Stimulated activated naive CD8-positive, alpha-beta T cell treated with anti-CD3 and anti-CD28 coated beads, Interleukin-15, Interleukin-2, amounts not matched to agents 100 ng/mL and 50 ng/mL, for 24 hours (primary cell): Measurements from ENCODE around the gene TBL2.
"Not testable (repeated sequence)": the region's sequence is repeated elsewhere in the genome, so short reads cannot be mapped to it uniquely, and the experiment has no call there.

Source experiments
- H3K27ac Mint-ChIP-seq: one replicate; pipeline ENCODE4 v1.8.0; 2021; ENCODE audit warnings: mild to moderate bottlenecking, mixed read lengths
- H3K27me3 Mint-ChIP-seq: one replicate; pipeline ENCODE4 v1.8.0; 2021; ENCODE audit warnings: mixed read lengths
- H3K36me3 Mint-ChIP-seq: one replicate; pipeline ENCODE4 v1.8.0; 2021; ENCODE audit warnings: low read depth, mixed read lengths
- H3K4me1 Mint-ChIP-seq: one replicate; pipeline ENCODE4 v1.8.0; 2021; ENCODE audit warnings: low read depth, mixed read lengths
- H3K4me3 Mint-ChIP-seq: one replicate; pipeline ENCODE4 v1.8.0; 2021; ENCODE audit warnings: mild to moderate bottlenecking, mixed read lengths
- H3K9me3 Mint-ChIP-seq: one replicate; pipeline ENCODE4 v1.8.0; 2021; ENCODE audit warnings: mixed read lengths

Gene TBL2, protein sequence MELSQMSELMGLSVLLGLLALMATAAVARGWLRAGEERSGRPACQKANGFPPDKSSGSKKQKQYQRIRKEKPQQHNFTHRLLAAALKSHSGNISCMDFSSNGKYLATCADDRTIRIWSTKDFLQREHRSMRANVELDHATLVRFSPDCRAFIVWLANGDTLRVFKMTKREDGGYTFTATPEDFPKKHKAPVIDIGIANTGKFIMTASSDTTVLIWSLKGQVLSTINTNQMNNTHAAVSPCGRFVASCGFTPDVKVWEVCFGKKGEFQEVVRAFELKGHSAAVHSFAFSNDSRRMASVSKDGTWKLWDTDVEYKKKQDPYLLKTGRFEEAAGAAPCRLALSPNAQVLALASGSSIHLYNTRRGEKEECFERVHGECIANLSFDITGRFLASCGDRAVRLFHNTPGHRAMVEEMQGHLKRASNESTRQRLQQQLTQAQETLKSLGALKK

GRCh38 chr7:73578342-73579128 lies at the start of gene TBL2:
Gene TBL2, minus strand, starts transcription at chr7:73578579. Its CDS starts 30 bp downstream, at chr7:73578549.
- Mint-ChIP-seq H3K27ac (peak within 1 kb of the TSS; percentile 99), H3K36me3 (peaks cover 14% of the 10 kb centered on the region), H3K4me3 (peak within 1 kb of the TSS; percentile 94), H3K9me3 (no peaks in the 10 kb centered on the region), H3K4me1 (peaks cover 30% of the 10 kb centered on the region), H3K27me3 (no peaks in the 10 kb centered on the region)

GRCh38 chr7:73626814-73627213 lies 48.4 kb upstream of the TBL2 start:
- no peaks in the 10 kb centered on the region for H3K36me3 Mint-ChIP-seq
- H3K4me3 Mint-ChIP-seq: no peak overlapping the region
- peaks cover 51% of the 10 kb centered on the region for H3K27me3 Mint-ChIP-seq
- H3K4me1 Mint-ChIP-seq: peaks cover 10% of the 10 kb centered on the region
- no peaks in the 10 kb centered on the region for H3K9me3 Mint-ChIP-seq
- no peak overlapping the region for H3K27ac Mint-ChIP-seq

GRCh38 chr7:73625276-73625675 lies 46.9 kb upstream of the TBL2 start:
- Mint-ChIP-seq H3K36me3 (no peaks in the 10 kb centered on the region), H3K27me3 (peaks cover 54% of the 10 kb centered on the region), H3K4me3 (no peak overlapping the region), H3K27ac (no peak overlapping the region), H3K4me1 (peaks cover 10% of the 10 kb centered on the region), H3K9me3 (no peaks in the 10 kb centered on the region)

- Mint-ChIP-seq H3K27ac (no peak overlapping the region), H3K27me3 (peaks cover 60% of the 10 kb centered on the region), H3K4me3 (no peak overlapping the region), H3K36me3 (no peaks in the 10 kb centered on the region), H3K4me1 (peaks cover 10% of the 10 kb centered on the region), H3K9me3 (no peaks in the 10 kb centered on the region)
Observed at GRCh38 chr7:73624669-73625001, 46.3 kb upstream of the TBL2 start.

DNA sequence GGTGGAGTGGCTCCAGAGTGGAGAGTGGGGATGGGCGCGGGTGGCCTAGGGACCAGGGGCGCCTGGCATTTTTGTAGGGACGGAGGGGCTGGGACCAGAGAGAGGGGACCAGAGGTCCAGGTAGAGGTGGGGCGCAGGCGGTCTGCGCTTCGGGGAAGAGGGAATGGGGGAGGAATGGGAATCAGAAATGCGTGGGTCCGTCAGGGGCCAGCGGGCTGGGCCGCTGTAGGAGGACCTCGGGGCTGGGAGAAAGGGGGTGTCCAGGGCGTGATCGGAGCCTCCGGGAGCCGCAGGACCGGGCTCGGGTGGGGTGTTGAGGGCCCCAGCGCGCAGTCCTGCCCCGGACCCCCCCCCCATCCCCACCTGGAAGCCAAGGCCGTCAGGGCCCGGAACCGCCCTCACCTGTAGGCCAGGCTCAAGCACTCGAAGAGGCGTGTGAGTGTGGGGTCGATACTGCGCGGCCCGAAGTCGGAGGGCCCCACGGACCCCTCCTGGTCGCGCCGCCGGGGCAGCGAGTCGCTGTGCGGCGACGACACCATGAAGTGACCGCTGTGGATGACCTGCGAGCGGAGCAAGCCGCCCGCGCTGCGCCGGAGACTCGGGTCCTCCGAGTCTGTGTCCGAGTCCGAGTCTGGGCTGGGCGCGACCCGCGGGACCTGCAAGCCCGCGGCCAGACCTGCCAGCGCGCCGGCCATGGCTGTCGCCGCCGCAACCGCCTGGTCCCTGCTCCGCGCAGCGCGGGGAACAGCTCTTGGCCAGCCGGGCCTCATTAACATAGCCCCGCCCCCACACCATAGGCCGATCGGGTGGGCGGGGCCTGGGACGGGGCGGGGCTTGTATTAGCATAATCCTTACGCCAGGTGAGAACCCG lies 45.7 kb upstream of the TBL2 start, which contains the start of gene MLXIPL:
TSS of gene MLXIPL (minus strand) at position 725 of the 871 bp plus-strand sequence. CDS start at position 695, 30 bp downstream.
- H3K36me3 Mint-ChIP-seq: no peaks in the 10 kb centered on the region
- H3K27ac Mint-ChIP-seq: no peak within 1 kb of the TSS
- H3K4me3 Mint-ChIP-seq: no peak within 1 kb of the TSS
- H3K9me3 Mint-ChIP-seq: no peaks in the 10 kb centered on the region
- peaks cover 57% of the 10 kb centered on the region for H3K27me3 Mint-ChIP-seq
- peaks cover 10% of the 10 kb centered on the region for H3K4me1 Mint-ChIP-seq

DNA sequence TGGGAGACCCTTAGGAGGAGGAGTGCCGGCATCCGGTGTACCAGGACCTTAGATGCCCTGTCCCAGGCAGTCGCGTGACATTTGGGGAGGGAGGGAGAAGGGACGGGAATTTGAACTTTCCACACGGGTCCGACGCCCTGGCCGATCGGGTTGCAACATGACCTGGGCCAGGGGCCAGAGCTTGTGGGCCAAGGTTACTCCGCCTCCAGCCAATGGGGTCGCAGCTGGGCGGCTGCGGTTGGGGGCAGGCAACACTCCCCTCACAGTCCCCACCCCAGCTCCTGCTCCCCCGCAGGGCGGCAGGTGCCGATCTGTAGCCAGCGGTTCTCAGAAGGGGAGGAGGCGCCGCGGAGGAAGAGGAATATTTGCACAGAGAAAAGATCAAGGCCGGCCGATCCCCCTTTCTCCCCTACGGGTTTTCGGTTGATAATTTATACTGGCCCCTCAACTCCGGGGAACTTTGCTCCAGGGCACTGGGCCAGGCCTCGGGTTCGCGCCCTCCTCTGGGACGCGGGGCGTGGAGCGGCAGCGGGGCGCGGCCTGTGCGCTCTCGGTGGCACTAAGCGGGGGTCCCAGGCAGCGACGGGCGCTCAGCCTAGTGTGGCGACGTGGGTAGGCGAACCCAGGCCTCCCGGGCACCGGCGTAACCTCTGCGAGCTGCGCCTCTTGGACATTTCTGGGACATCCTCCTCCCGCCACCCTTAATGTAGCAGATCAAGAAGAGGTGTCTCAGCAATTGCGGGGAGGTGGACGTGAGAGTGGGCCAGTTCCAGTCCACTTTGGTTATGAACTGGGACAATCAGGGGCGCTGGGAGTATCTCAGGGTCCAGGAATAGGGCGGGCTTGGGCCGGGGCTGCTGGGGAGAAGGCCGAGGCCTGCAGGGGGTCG lies 44.8 kb upstream of the TBL2 start:
- H3K36me3 Mint-ChIP-seq: no peaks in the 10 kb centered on the region
- H3K4me3 Mint-ChIP-seq: no peak overlapping the region
- no peaks in the 10 kb centered on the region for H3K9me3 Mint-ChIP-seq
- H3K4me1 Mint-ChIP-seq: peaks cover 10% of the 10 kb centered on the region
- peaks cover 52% of the 10 kb centered on the region for H3K27me3 Mint-ChIP-seq
- no peak overlapping the region for H3K27ac Mint-ChIP-seq

DNA sequence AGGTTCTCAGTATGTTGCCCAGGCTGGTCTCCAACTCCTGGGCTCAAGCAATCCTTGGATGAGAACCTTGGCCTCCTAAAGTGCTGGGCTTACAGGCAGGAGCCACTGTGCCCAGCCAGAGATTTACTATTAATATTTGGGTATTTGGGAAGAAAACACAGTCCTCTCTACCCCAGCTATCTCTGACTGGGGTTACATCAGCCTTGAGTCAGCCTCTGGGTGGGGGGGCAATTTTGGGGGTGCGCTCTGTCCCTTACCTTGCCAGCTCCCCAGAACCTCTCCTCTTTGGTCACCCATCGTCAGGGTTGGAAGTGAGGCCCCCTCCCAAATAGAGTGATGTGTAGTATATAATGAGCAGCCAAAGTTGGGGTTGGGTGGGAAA lies 44.1 kb upstream of the TBL2 start:
- H3K27me3 Mint-ChIP-seq: peaks cover 45% of the 10 kb centered on the region
- peaks cover 10% of the 10 kb centered on the region for H3K4me1 Mint-ChIP-seq
- no peak overlapping the region for H3K4me3 Mint-ChIP-seq
- no peak overlapping the region for H3K27ac Mint-ChIP-seq
- H3K9me3 Mint-ChIP-seq: no peaks in the 10 kb centered on the region
- no peaks in the 10 kb centered on the region for H3K36me3 Mint-ChIP-seq

DNA sequence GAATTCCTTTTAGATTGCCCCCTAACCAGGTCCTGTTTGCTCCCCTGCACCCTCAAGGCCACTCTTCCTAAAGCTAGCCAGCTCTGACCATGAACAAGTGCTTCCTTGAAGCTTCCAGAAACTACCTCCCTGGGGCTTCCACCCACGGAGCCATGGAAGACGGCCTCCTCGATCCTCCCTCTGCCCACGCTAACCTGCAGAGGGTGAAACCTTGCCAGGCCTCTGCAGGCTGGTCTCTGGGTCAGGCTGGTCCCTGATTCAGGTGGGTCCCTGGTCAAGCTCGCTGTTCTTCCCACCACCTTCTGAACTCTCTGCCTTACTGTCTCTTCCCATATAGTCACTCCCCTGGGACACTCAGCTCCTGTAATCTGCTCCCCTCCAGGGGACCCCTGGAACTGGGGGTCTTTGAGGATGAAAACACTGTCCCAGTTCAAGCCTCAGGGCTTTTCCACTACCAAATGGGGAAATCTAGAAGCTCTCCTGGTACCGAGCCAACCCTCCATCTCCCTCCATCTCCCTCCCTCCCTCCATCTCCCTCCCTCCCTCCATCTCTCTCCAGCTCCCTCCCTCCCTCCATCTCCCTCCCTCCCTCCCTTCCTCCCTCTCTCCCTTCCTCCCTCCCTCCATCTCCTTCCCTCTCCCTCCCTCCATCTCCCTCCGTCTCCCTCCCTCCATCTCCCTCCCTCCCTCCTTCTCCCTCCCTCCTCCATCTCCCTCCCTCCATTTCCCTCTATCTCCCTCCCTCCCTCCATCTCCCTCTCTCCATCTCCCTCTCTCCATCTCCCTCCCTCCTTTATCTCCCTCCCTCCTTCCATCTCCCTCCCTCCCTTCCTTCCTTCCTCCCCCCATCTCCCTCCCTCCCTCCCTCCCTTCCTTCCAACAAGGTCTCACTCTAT lies 43.0 kb upstream of the TBL2 start:
- Mint-ChIP-seq H3K27me3 (peaks cover 43% of the 10 kb centered on the region), H3K9me3 (no peaks in the 10 kb centered on the region), H3K36me3 (no peaks in the 10 kb centered on the region)

DNA sequence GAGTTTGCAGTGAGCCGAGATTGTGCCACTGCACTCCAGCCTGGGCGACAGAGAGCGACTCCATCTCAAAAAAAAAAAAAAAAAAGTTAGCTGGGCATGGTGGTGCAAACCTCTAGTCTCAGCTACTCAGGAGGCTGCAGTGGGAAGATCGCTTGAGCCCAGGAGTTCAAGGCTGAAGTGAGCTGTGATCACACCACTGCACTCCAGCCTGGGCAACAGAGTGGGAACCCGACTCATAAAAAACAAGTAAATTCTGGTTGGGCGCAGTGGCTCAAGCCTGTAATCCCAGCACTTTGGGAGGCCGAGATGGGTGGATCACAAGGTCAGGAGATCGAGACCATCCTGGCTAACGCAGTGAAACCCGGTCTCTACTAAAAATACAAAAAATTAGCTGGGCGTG lies 41.0 kb upstream of the TBL2 start:
- H3K4me3 Mint-ChIP-seq, H3K36me3 Mint-ChIP-seq, H3K27ac Mint-ChIP-seq, H3K9me3 Mint-ChIP-seq: not testable (repeated sequence)
- peaks cover 10% of the 10 kb centered on the region for H3K4me1 Mint-ChIP-seq
- peaks cover 31% of the 10 kb centered on the region for H3K27me3 Mint-ChIP-seq

More for the DNA sequence above, 43.0 kb upstream of the TBL2 start:
- Mint-ChIP-seq H3K4me3 (no peak overlapping the region), H3K27ac (no peak overlapping the region), H3K4me1 (peaks cover 10% of the 10 kb centered on the region)

- peaks cover 7% of the 10 kb centered on the region for H3K4me1 Mint-ChIP-seq
- no peak overlapping the region for H3K27ac Mint-ChIP-seq
- no peaks in the 10 kb centered on the region for H3K9me3 Mint-ChIP-seq
- peaks cover 37% of the 10 kb centered on the region for H3K27me3 Mint-ChIP-seq
- no peaks in the 10 kb centered on the region for H3K36me3 Mint-ChIP-seq
- no peak overlapping the region for H3K4me3 Mint-ChIP-seq
Observed at GRCh38 chr7:73618538-73618937, 40.2 kb upstream of the TBL2 start.

- H3K36me3 Mint-ChIP-seq, H3K4me1 Mint-ChIP-seq, H3K9me3 Mint-ChIP-seq, H3K4me3 Mint-ChIP-seq, H3K27ac Mint-ChIP-seq: not testable (repeated sequence)
- H3K27me3 Mint-ChIP-seq: peaks cover 36% of the 10 kb centered on the region
Observed at GRCh38 chr7:73617520-73617919, 39.1 kb upstream of the TBL2 start.

- no peaks in the 10 kb centered on the region for H3K4me1 Mint-ChIP-seq
- H3K36me3 Mint-ChIP-seq: no peaks in the 10 kb centered on the region
- H3K9me3 Mint-ChIP-seq: no peaks in the 10 kb centered on the region
- H3K27ac Mint-ChIP-seq: no peak overlapping the region
- no peak overlapping the region for H3K4me3 Mint-ChIP-seq
- peaks cover 37% of the 10 kb centered on the region for H3K27me3 Mint-ChIP-seq
Observed at GRCh38 chr7:73615886-73616285, 37.5 kb upstream of the TBL2 start.

DNA sequence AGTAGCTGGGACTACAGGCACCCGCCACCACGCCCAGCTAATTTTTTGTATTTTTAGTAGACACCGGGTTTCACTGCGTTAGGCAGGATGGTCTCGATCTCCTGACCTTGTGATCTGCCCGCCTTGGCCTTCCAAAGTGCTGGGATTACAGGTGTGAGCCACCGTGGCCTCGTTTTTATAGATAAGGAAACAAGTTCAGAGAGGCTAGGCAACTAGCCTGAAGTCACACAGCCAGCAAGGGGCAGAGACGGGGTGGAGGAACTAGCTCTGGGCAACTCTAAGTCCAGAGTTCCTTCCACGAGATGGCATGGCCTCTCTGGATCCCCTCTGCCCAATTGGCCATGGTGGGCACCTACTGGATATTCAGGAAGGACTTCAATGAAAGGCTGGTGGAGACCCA lies 36.6 kb upstream of the TBL2 start:
- not testable (repeated sequence) for H3K9me3 Mint-ChIP-seq, H3K4me3 Mint-ChIP-seq
- peaks cover 38% of the 10 kb centered on the region for H3K27me3 Mint-ChIP-seq

More for the DNA sequence above, 36.6 kb upstream of the TBL2 start:
- not testable (repeated sequence) for H3K27ac Mint-ChIP-seq, H3K36me3 Mint-ChIP-seq, H3K4me1 Mint-ChIP-seq
